Uterus (tissue), 4 donors: ENCODE results near the gene FAM20B. TPM values are rescaled to one million over a fixed set of nuclear protein-coding genes. Genes with fewer than 3 reads are reported as not detected.

Source experiments
- DNase-seq, 2 donors: peaks; one replicate each; pipeline ENCODE4 v3.0.0-alpha.2; 2019 to 2020
- H3K27ac ChIP-seq, 2 donors: fragments of 200-600 bp; sonication (generic); 1 replicate in 1 of 2; 2 replicates in 1 of 2; pipeline ENCODE4 v1.5.1; 2016 to 2018
- H3K27me3 ChIP-seq, 2 donors: fragments of 200-600 bp; sonication (generic); one replicate each; pipeline ENCODE4 v1.5.1; 2018 to 2019; ENCODE audit warnings: control low read depth in 1 of 2
- H3K36me3 ChIP-seq, 2 donors: fragments of 200-600 bp; sonication (generic); one replicate each; pipeline ENCODE4 v1.5.1; 2019; ENCODE audit warnings: control low read depth in 1 of 2
- H3K4me1 ChIP-seq, 2 donors: fragments of 200-600 bp; sonication (generic); one replicate each; pipeline ENCODE4 v1.5.1; 2018 to 2019; ENCODE audit warnings: control low read depth in 1 of 2
- H3K4me3 ChIP-seq, 2 donors: fragments of 200-600 bp; sonication (generic); 1 replicate in 1 of 2; 2 replicates in 1 of 2; pipeline ENCODE4 v1.5.1; 2018 to 2019; ENCODE audit warnings: mild to moderate bottlenecking in 1 of 2
- H3K9me3 ChIP-seq, 2 donors: fragments of 200-600 bp; sonication (generic); one replicate each; pipeline ENCODE4 v1.5.1; 2019; ENCODE audit warnings: control low read depth in 1 of 2
- CTCF ChIP-seq, 4 experiments: fragments of 200-600 bp in 2 of 4; fragments of 450-650 bp in 2 of 4; sonication (generic) in 2 of 4; IDR thresholded peaks; one replicate each; pipeline ENCODE4 v1.5.1; 2016 to 2019; ENCODE audit warnings: antibody characterized with exemption in 4 of 4, mild to moderate bottlenecking in 2 of 4, moderate library complexity in 1 of 4
- POLR2A ChIP-seq, 2 donors: fragments of 450-650 bp; IDR thresholded peaks; one replicate each; pipeline ENCODE4 v1.6.1; 2016; ENCODE audit warnings: antibody characterized with exemption in 2 of 2, mild to moderate bottlenecking in 1 of 2, moderate library complexity in 1 of 2
- intact Hi-C: fragments of 100-400 bp; cut with DNase I; formaldehyde crosslinking; loops from one replicate; pipeline ENCODE4 v1.15.1; 2023; ENCODE audit warnings: low total_unique reads
- total RNA-seq, 4 donors: library from RNA; depleted of rRNA in 3 of 4; stranded (reverse); fragments of >200 nt in 3 of 4; gene quantifications; one replicate each; pipeline versions ENCODE4 v1.1.0 to v1.2.4, GENCODE V29; 2014 to 2023
- donor health status: DM: yes; HTN: yes; CAD: no.

Gene FAM20B
- total RNA-seq, 4 donors from 2014 or later, result 12.8 to 70.1 (median 36.7) TPM

- no peaks in the 10 kb centered on the region for H3K27me3 ChIP-seq
- H3K27ac ChIP-seq, result peak within 1 kb of the TSS; percentile 52 to 79
- H3K4me3 ChIP-seq, result peak within 1 kb of the TSS; percentile 56 to 69
- peaks cover 4 to 5% of the 10 kb centered on the region in 2 donors for H3K4me1 ChIP-seq
- H3K36me3 ChIP-seq, result no peaks in the 10 kb centered on the region
- peak; percentile 88 to 91 for DNase-seq
- H3K9me3 ChIP-seq, result no peaks in the 10 kb centered on the region
- TF ChIP-seq POLR2A (IDR thresholded peaks at IDR 0.05), result peak; percentile 81 to 86
- peak in 1 of 4 experiments; percentile 24 for TF ChIP-seq CTCF (IDR thresholded peaks at IDR 0.05)
- intact Hi-C loops, result loop anchor here (5.0 kb wide), 1 partner anchor 285 kb away; the partner anchor contains the start of gene AXDND1
Measured at GRCh38 chr1:179081687-179082332, 56.1 kb downstream of the FAM20B start, which contains the start of gene TOR3A. TSS of gene TOR3A (plus strand) at chr1:179082070. CDS start at chr1:179082129, 59 bp downstream.

- Histone ChIP-seq H3K36me3 (no peaks in the 10 kb centered on the region), H3K9me3 (no peaks in the 10 kb centered on the region), H3K27ac (peak overlapping the region; percentile 52 to 79), H3K4me1 (peaks cover 4 to 5% of the 10 kb centered on the region in 2 donors), H3K27me3 (no peaks in the 10 kb centered on the region), H3K4me3 (peak overlapping the region; percentile 56 to 69)
- intact Hi-C loops, result loop anchor here (5.0 kb wide), 1 partner anchor 285 kb away; the partner anchor contains the start of gene AXDND1
- peak in 1 of 2 donors; percentile 31 for DNase-seq
- no peak for TF ChIP-seq POLR2A (IDR thresholded peaks at IDR 0.05)
- no peak for TF ChIP-seq CTCF (IDR thresholded peaks at IDR 0.05)
Measured at GRCh38 chr1:179082333-179082998, 56.8 kb downstream of the FAM20B start.

GRCh38 chr1:179082999-179083335 is 57.3 kb downstream of the FAM20B start:
- Histone ChIP-seq H3K27me3 (no peaks in the 10 kb centered on the region), H3K36me3 (no peaks in the 10 kb centered on the region), H3K27ac (peak overlapping the region; percentile 52 to 79), H3K4me3 (peak overlapping the region; percentile 56 to 69), H3K9me3 (no peaks in the 10 kb centered on the region), H3K4me1 (peaks cover 4 to 5% of the 10 kb centered on the region in 2 donors)
- no peak for DNase-seq
- TF ChIP-seq CTCF (IDR thresholded peaks at IDR 0.05) (no peak), POLR2A (IDR thresholded peaks at IDR 0.05) (no peak)
- intact Hi-C loops, result loop anchor here (5.0 kb wide), 1 partner anchor 284 kb away; the partner anchor contains the start of gene AXDND1

- no peaks in the 10 kb centered on the region for H3K27me3 ChIP-seq
- no peaks in the 10 kb centered on the region for H3K36me3 ChIP-seq
- H3K4me1 ChIP-seq, result peaks cover 4 to 5% of the 10 kb centered on the region in 2 donors
- no peak overlapping the region for H3K27ac ChIP-seq
- TF ChIP-seq CTCF (IDR thresholded peaks at IDR 0.05), result no peak
- TF ChIP-seq POLR2A (IDR thresholded peaks at IDR 0.05), result no peak
- no peak for DNase-seq
- intact Hi-C loops, result loop anchor here (5.0 kb wide), 1 partner anchor 284 kb away; the partner anchor contains the start of gene AXDND1
- no peaks in the 10 kb centered on the region for H3K9me3 ChIP-seq
- no peak overlapping the region for H3K4me3 ChIP-seq
Measured at GRCh38 chr1:179083533-179083932, 57.8 kb downstream of the FAM20B start.

- Histone ChIP-seq H3K9me3 (no peaks in the 10 kb centered on the region), H3K27me3 (no peaks in the 10 kb centered on the region), H3K4me3 (no peak overlapping the region), H3K27ac (no peak overlapping the region), H3K36me3 (no peaks in the 10 kb centered on the region), H3K4me1 (peaks cover 0 to 9% of the 10 kb centered on the region in 2 donors)
- intact Hi-C loops, result no loop called here
- DNase-seq, result no peak
- TF ChIP-seq POLR2A (IDR thresholded peaks at IDR 0.05) (no peak), CTCF (IDR thresholded peaks at IDR 0.05) (no peak)
Measured at GRCh38 chr1:179087665-179088064, 62.0 kb downstream of the FAM20B start.
